Fibroblast of lung (primary cell): ENCODE measurements around the gene GLOD5.

Experiments used
- CTCF ChIP-seq, 2 donors: IDR thresholded peaks in 1 of 2; conservative IDR thresholded peaks in 1 of 2; 1 replicate in 1 of 2; 2 replicates in 1 of 2; pipeline ENCODE4 v1.5.1; 2011 to 2012; ENCODE audit warnings: low read length in 2 of 2, control low read depth in 1 of 2, inconsistent platforms in 1 of 2, low read depth in 1 of 2, mild to moderate bottlenecking in 1 of 2
- EZH2 ChIP-seq: IDR thresholded peaks from 2 replicates; pipeline ENCODE4 v1.5.1; 2012; ENCODE audit warnings: low read length, control low read depth, mild to moderate bottlenecking; ENCODE audit errors: missing control alignments

- TF ChIP-seq CTCF (conservative IDR thresholded peaks at IDR 0.05 in 1 of 2, IDR thresholded peaks at IDR 0.05 in 1 of 2; ENCODE audit: low read depth in 1 of 2, low read length in 2 of 2): no peak
- no peak for TF ChIP-seq EZH2
Observed at GRCh38 chrX:48711929-48712505, 49.5 kb upstream of the GLOD5 start.
